Testis (tissue), 3 donors: Measurements from ENCODE around the gene CLIP3. TPM values are rescaled to one million over a fixed set of nuclear protein-coding genes. Genes with fewer than 3 reads are reported as not detected.
A peak's percentile ranks its signal among the peaks of the same experiment; 100 is the strongest.

Source experiments
- DNase-seq: peaks from one replicate; pipeline ENCODE4 v3.0.0-alpha.2; 2019
- H3K27ac ChIP-seq, 2 donors: fragments of 200-600 bp; sonication (generic); one replicate each; pipeline ENCODE4 v1.5.1; 2019
- H3K27me3 ChIP-seq: fragments of 200-600 bp; sonication (generic); one replicate; pipeline ENCODE4 v1.5.1; 2019
- H3K36me3 ChIP-seq: fragments of 200-600 bp; sonication (generic); one replicate; pipeline ENCODE4 v1.5.1; 2017; ENCODE audit warnings: low read depth; ENCODE audit errors: missing control alignments
- H3K4me1 ChIP-seq: fragments of 200-600 bp; sonication (generic); one replicate; pipeline ENCODE4 v1.5.1; 2019
- H3K4me3 ChIP-seq, 2 donors: fragments of 200-600 bp; sonication (generic); one replicate each; pipeline ENCODE4 v1.5.1; 2017 to 2019
- H3K9me3 ChIP-seq: fragments of 200-600 bp; sonication (generic); one replicate; pipeline ENCODE4 v1.5.1; 2017
- CTCF ChIP-seq, 3 experiments: fragments of 450-650 bp in 2 of 3; fragments of 200-600 bp in 1 of 3; sonication (generic) in 1 of 3; IDR thresholded peaks; one replicate each; pipeline ENCODE4 v1.5.1; 2016 to 2019; ENCODE audit warnings: antibody characterized with exemption in 3 of 3, mild to moderate bottlenecking in 2 of 3, moderate library complexity in 1 of 3
- POLR2A ChIP-seq: fragments of 450-650 bp; IDR thresholded peaks from one replicate; pipeline ENCODE4 v1.6.1; 2017; ENCODE audit warnings: antibody characterized with exemption, mild to moderate bottlenecking, moderate library complexity
- WGBS, 2 donors: methylation state at CpG; one replicate each; pipeline ENCODE4 v1.1.5; 2018; 5-methylcytosine and 5-hydroxymethylcytosine counted together
- intact Hi-C: fragments of 100-400 bp; cut with DNase I; formaldehyde crosslinking; loops from one replicate; pipeline ENCODE4 v1.15.1; 2023; ENCODE audit warnings: low total_unique reads
- polyA plus RNA-seq: library from polyadenylated mRNA; stranded (reverse); fragments of 350-450 nt; fragmentation: Illumina TruSeq; extraction: RNeasy Lipid Tissue Mini Kit (QIAGEN cat#74804); gene quantifications from one replicate; pipeline ENCODE4 v1.2.3, GENCODE V29; 2014; ENCODE audit warnings: low read depth, low replicate concordance; ENCODE audit not compliant: insufficient read depth
- total RNA-seq, 2 donors: library from RNA; depleted of rRNA; stranded (reverse); fragments of >200 nt; gene quantifications; one replicate each; pipeline ENCODE4 v1.2.3, GENCODE V29; 2016

CLIP3 gene
- total and polyA plus RNA-seq, 3 donors from 2014 or later = 18.2 to 24.2 (median 20.7) TPM

GRCh38 chr19:36009633-36010379 lies 22.9 kb downstream of the CLIP3 start:
- no peaks in the 10 kb centered on the region for H3K9me3 ChIP-seq
- intact Hi-C loops = no loop called here
- H3K36me3 ChIP-seq = no peaks in the 10 kb centered on the region
- H3K27me3 ChIP-seq = no peaks in the 10 kb centered on the region
- H3K4me1 ChIP-seq = peaks cover 13% of the 10 kb centered on the region
- no peak for DNase-seq
- no peak for TF ChIP-seq POLR2A
- TF ChIP-seq CTCF (IDR thresholded peaks at IDR 0.05) = no peak
- H3K27ac ChIP-seq = no peak overlapping the region
- peak overlapping the region; percentile 33 to 45 for H3K4me3 ChIP-seq
- 33 to 52% methylated on average over 13 to 15 of the region's 15 CpGs for WGBS, 2 donors

DNA sequence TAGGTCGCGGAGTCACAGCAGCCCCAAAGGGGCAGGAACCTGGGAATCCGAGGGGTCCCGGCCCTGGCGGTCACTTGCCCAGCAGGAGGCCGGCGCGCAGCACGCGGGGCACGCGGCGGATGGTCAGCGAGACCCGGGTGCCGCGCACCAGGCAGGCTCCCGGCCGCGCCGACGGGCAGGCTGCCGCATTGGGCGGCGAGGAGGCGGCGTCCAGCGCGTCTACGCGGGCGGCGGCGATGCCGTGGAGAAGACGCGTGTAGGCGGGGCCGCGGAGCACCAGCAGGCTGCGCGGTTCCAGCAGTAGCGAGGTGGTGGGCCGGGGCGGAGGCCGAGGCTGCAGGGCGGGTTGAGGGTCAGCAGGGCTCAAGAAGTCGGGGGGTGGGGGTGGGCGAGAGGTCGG lies 23.5 kb downstream of the CLIP3 start:
- no peaks in the 10 kb centered on the region for H3K9me3 ChIP-seq
- no peaks in the 10 kb centered on the region for H3K36me3 ChIP-seq
- 2% methylated on average over 18 to 50 of the region's 50 CpGs for WGBS, 2 donors
- H3K4me1 ChIP-seq = peaks cover 13% of the 10 kb centered on the region
- H3K27me3 ChIP-seq = no peaks in the 10 kb centered on the region
- intact Hi-C loops = no loop called here
- H3K27ac ChIP-seq = no peak overlapping the region
- H3K4me3 ChIP-seq = peak overlapping the region; percentile 33 to 45
- TF ChIP-seq POLR2A (no peak), CTCF (IDR thresholded peaks at IDR 0.05) (no peak)
- peak; percentile 77 for DNase-seq

GRCh38 chr19:36008336-36008978 lies 24.2 kb downstream of the CLIP3 start, which contains the start of gene SYNE4:
Gene SYNE4, minus strand, starts transcription at chr19:36008813. Its CDS starts 132 bp downstream, at chr19:36008681.
- Histone ChIP-seq H3K36me3 (no peaks in the 10 kb centered on the region), H3K9me3 (no peaks in the 10 kb centered on the region), H3K4me1 (peaks cover 11% of the 10 kb centered on the region), H3K27me3 (no peaks in the 10 kb centered on the region), H3K27ac (no peak within 1 kb of the TSS), H3K4me3 (peak within 1 kb of the TSS; percentile 33 to 45)
- intact Hi-C loops = no loop called here
- WGBS, 2 donors = 56 to 67% methylated on average over 5 to 19 of the region's 19 CpGs
- no peak for DNase-seq
- TF ChIP-seq CTCF (IDR thresholded peaks at IDR 0.05) (no peak), POLR2A (no peak)

DNA sequence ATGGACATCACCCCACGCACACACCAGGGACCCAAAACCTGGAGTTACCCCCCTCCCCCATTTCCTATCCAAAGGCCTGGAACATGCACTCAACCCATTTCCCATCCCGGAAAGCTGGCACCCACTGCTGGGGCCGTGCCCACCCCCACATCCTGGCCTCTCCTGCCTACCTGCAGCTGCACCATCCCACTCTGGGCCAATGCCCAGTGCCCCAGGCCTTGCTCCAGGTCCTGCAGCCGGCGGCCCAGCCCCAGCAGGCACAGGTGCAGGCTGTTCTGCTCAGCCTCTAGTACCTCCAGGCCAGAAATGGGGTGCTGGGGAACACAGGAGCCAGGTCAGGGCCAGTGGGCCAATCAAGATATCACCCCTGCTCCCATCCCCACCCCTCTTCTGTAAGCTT lies 25.7 kb downstream of the CLIP3 start:
- no peak for DNase-seq
- Histone ChIP-seq H3K9me3 (no peaks in the 10 kb centered on the region), H3K4me1 (peaks cover 9% of the 10 kb centered on the region), H3K27ac (no peak overlapping the region), H3K4me3 (no peak overlapping the region), H3K36me3 (no peaks in the 10 kb centered on the region), H3K27me3 (no peaks in the 10 kb centered on the region)
- 94 to 100% methylated on average over 2 to 5 of the region's 5 CpGs for WGBS, 2 donors
- intact Hi-C loops = no loop called here
- TF ChIP-seq POLR2A (no peak), CTCF (IDR thresholded peaks at IDR 0.05) (no peak)
